SU-DHL-6 (cell line): ENCODE measurements around the gene RABL3.

Experiments used
- EZH2phosphoT487 ChIP-seq: fragments of 200-600 bp; sonication (generic), shearing (Covaris generic); conservative IDR thresholded peaks from 2 replicates; pipeline ENCODE4 v1.6.1; 2018; ENCODE audit warnings: mild to moderate bottlenecking, antibody characterized with exemption, low read length, moderate library complexity, mixed read lengths
- TF ChIP-seq, protein P1 (sequence below): fragments of 200-600 bp; sonication (generic); IDR thresholded peaks from one replicate; pipeline ENCODE4 v1.5.1; 2017; ENCODE audit warnings: antibody characterized with exemption, mild to moderate bottlenecking, low read length, moderate library complexity; ENCODE audit not compliant: insufficient read depth, poor library complexity, severe bottlenecking

- TF ChIP-seq, protein P1, sequence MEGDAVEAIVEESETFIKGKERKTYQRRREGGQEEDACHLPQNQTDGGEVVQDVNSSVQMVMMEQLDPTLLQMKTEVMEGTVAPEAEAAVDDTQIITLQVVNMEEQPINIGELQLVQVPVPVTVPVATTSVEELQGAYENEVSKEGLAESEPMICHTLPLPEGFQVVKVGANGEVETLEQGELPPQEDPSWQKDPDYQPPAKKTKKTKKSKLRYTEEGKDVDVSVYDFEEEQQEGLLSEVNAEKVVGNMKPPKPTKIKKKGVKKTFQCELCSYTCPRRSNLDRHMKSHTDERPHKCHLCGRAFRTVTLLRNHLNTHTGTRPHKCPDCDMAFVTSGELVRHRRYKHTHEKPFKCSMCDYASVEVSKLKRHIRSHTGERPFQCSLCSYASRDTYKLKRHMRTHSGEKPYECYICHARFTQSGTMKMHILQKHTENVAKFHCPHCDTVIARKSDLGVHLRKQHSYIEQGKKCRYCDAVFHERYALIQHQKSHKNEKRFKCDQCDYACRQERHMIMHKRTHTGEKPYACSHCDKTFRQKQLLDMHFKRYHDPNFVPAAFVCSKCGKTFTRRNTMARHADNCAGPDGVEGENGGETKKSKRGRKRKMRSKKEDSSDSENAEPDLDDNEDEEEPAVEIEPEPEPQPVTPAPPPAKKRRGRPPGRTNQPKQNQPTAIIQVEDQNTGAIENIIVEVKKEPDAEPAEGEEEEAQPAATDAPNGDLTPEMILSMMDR: no peak
- TF ChIP-seq EZH2phosphoT487: no peak
These were observed 35.4 kb downstream of the RABL3 start for GRCh38 chr3:120706950-120707349.
